WI38 (cell line): ENCODE results near the gene FBRS.
A peak's percentile ranks its signal among the peaks of the same experiment; 100 is the strongest.
"Not testable (repeated sequence)": the region's sequence is repeated elsewhere in the genome, so short reads cannot be mapped to it uniquely, and the experiment has no call there.

ENCODE experiments used
- H3K4me3 ChIP-seq: 2 replicates; pipeline ENCODE4 v1.5.1; 2011; ENCODE audit warnings: low read depth, mild to moderate bottlenecking, control low read depth, low read length
- TF ChIP-seq, protein P1 (sequence below): IDR thresholded peaks from 2 replicates; pipeline ENCODE4 v1.5.1; 2012; ENCODE audit warnings: low read depth, mild to moderate bottlenecking, control low read depth, low read length

Gene FBRS

DNA sequence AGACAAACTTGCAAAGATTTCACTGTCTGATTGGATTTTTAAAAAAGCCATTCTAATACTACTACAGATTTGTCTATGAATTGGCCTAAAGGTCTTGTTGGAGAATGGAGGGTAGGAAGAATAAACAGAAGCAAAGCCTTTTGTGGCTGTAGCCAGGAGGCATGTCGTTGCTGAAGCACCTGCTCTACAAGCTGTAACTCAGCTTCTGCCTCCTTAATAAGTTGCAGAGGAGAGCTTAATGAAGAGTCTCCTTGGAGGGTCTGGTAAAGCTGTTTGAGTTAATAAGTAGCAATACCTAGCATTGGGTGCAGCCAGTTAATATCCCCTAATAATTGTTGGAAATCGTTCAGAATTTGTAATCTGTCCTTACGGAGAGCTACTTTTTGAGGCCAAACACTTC, 38.1 kb upstream of the FBRS start:
- H3K4me3 ChIP-seq: no peak overlapping the region
- TF ChIP-seq, protein P1, sequence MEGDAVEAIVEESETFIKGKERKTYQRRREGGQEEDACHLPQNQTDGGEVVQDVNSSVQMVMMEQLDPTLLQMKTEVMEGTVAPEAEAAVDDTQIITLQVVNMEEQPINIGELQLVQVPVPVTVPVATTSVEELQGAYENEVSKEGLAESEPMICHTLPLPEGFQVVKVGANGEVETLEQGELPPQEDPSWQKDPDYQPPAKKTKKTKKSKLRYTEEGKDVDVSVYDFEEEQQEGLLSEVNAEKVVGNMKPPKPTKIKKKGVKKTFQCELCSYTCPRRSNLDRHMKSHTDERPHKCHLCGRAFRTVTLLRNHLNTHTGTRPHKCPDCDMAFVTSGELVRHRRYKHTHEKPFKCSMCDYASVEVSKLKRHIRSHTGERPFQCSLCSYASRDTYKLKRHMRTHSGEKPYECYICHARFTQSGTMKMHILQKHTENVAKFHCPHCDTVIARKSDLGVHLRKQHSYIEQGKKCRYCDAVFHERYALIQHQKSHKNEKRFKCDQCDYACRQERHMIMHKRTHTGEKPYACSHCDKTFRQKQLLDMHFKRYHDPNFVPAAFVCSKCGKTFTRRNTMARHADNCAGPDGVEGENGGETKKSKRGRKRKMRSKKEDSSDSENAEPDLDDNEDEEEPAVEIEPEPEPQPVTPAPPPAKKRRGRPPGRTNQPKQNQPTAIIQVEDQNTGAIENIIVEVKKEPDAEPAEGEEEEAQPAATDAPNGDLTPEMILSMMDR: no peak

DNA sequence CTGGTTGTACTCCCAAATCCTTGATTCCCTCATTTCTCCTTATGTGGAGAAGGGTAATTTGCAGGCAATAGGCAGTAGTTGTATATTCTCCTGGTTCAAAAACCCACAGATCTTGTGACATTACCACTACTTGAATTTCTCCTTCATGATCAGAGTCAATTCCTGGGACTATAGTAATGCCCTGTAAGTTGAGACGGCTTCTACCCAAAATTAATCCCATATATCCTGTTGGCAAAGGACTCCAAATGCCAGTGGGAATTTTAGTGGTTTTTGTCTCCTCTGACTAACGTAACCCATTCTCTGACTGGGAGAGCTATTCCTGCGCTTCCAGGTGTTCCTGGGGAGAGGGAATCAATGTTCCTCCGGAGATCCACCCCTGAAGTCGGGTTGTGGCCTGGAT, 36.5 kb upstream of the FBRS start:
- TF ChIP-seq, protein P1: no peak
- H3K4me3 ChIP-seq: no peak overlapping the region

DNA sequence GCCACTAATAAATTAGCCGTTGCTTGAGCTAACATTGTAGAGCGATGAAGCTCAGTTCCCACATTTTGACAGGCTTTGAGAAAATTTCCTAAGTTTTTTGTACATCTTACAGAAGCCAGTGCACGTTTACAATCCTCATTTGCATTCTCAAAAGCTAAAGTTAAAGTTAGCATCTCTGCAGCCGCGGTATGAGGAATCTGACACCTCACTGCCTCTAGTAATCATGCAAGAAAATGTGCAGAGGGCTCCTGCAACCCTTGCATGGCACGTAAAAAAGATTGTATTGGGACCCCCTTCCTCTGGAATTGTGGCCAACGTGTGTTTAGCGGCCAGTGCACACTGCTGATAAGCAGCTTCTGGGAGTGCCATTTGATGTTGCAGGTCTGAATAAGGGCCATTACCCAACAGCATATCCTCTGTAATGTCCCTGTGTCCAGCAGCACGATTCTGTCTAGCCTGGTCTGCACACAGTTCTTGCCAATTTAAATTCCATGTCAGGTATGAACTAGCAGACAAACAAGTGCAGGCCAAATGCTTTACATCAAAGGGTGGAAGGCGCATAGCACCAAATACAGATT, 35.7 kb upstream of the FBRS start:
- TF ChIP-seq, protein P1: no peak
- H3K4me3 ChIP-seq: no peak overlapping the region

DNA sequence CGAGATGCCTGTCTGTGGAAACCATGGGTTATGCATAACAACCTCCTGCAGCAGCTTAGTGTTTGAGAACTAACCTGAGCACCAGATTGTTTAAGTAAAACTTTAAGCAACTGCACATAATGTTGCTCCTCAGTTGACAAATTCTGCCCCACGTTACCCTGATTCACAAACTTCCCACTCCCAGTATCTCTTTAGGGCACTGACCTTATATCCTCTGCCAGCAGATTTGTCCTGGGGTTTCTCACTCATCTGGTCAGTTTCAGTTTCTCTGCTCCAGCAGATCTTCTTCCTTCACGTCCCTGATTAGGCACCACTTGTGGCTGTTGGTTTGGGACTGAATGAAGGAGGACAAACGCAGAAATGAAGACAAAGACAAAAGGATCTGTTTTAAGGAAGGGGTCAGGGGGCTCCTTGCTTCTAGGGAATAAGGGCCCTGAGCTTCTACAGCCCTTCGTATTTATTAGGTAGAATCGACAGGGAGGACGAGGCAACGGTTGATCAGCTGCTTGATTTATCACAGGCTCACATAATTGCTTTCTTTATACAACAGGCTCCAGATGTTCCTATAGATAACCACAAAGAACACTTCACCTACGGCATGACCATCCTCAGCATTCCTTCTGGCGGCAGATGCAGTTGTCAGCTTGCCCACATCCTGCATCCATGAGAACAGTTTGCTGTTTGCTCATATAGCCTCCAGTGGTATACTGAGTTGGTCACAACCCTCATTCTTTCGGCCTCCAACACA, 34.5 kb upstream of the FBRS start:
- TF ChIP-seq, protein P1: no peak
- H3K4me3 ChIP-seq: no peak overlapping the region

DNA sequence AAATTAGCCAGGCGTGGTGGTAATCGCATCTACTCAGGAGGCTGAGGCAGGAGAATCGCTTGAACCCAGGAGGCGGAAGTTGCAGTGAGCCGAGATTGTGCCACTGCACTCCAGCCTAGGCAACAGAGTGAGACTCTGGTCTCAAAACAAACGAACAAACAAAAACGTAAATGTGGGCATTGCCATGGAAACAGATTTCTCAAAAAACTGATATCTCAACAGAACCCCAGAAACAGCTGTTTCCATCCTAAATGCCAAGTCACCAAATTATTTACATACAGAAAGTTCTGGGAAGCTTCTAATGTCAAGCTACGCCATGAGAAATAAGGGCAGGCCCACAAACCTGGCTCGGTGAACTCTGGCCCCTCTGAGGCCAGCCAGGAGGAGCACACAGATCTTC, 32.0 kb upstream of the FBRS start:
- TF ChIP-seq, protein P1: no peak

DNA sequence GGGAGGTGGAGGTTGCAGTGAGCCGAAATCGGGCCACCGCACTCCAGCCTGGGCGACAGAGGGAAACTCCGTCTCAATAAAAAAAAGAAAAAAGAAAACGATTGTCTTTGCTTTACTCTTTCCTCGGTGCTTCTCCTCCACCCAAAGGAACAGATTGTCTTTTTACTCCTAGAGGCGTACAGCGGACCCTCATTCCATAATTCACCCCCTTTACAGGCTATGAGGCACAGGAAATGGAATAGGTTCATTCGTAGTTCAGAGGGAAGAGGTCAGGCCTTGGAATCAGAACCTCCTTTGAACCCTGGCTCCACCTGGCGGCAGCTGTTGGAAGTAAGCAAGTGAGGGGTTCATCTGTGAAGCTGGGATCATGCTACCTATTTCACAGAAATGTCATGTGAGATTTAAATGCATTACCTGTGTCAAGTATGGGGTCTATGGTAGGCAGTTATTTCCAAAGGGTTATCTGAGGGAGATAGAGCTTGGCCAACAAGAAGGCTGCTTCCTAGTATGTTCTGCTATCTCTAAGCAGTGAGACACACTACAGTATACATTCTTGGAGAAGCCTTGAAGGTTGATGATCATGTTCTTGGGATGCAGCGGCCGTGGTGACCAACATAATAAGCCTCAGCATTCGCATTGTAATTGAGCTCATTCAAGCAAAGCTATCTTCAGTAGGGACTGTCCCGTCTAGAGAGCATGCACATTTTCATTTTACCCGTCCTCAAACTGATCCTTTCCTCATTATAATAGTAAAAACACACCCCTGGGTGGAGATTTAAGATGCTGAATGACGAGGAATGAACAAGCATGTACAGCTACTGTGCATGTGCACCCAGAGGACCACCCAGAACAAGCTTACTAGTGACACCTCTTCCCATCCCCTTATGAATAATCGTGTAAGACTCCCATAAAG, 29.3 kb upstream of the FBRS start:
- H3K4me3 ChIP-seq: no peak overlapping the region
- TF ChIP-seq, protein P1: peak; percentile 93

More for the DNA sequence above, 32.0 kb upstream of the FBRS start:
- H3K4me3 ChIP-seq: no peak overlapping the region

DNA sequence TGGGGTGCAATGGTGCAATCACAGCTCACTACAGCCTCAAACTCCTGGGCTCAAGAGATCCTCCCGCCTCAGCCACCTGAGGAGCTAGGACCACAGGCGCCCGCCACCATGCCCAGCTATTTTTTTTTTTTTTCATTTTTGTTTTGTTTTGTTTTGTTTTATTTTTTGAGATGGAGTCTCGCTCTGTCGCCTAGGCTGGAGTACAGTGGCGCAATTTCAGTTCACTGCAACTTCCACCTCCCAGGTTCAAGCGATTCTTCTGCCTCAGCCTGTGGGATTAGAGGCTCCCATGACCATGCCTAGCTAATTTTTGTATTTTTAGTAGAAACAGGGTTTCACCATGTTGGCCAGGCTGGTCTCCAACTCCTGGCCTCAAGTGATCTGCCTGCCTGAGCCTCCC, 25.8 kb upstream of the FBRS start:
- not testable (repeated sequence) for H3K4me3 ChIP-seq
